ENCODE measurements around the gene ATG12. TPM values are rescaled to one million over a fixed set of nuclear protein-coding genes. Genes with fewer than 3 reads are reported as not detected.

The ATG12 gene
- total and polyA plus RNA-seq, 4 donors: 14.8 to 43.1 (median 24.1) TPM

DNA sequence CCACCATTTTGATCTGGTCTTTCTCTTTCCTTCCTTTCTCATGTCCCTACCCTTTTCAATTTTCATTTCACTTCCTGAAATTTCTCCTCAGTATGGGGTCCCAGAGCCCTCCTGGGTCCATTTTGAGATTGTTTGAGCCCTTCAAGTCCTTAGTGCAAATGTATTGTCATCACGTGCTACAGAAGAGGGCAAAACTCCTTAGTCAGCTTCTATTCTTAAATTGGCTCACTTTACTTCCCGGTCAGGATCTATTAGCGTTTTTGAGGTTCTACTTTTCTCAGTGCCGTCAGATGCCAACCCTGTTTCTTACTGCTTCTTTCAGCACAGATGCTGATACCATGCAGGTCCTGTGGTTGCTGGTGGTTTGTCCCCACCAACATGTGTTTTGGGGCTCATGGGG is 5.9 kb downstream of the ATG12 start:
- Histone ChIP-seq H3K4me1 (ENCODE audit: control insufficient read depth in 4 of 4, insufficient read depth in 4 of 4, low read length in 3 of 4) (peaks cover 2 to 33% (median 30%) of the 10 kb centered on the region in 4 donors), H3K27ac (ENCODE audit: low read depth in 1 of 2, low read length in 2 of 2) (no peak overlapping the region), H3K4me3 (ENCODE audit: low read depth in 1 of 3, low read length in 3 of 3) (no peak overlapping the region), H3K9me3 (ENCODE audit: control insufficient read depth in 4 of 4, low read length in 3 of 4) (no peaks in the 10 kb centered on the region), H3K27me3 (ENCODE audit: control insufficient read depth in 4 of 4, insufficient read depth in 4 of 4, low read length in 3 of 4) (no peaks in the 10 kb centered on the region), H3K36me3 (ENCODE audit: control insufficient read depth in 4 of 4, insufficient read depth in 3 of 4, low read depth in 1 of 4, low read length in 3 of 4) (peaks cover 0 to 35% (median 28%) of the 10 kb centered on the region in 4 donors), H3K9ac (ENCODE audit: low read depth in 1 of 2, low read length in 2 of 2) (no peak overlapping the region)
- 89% methylated on average over 4 of the region's 4 CpGs for WGBS
- no peak for DNase-seq (ENCODE audit: low spot score)
- TF ChIP-seq, protein P1, sequence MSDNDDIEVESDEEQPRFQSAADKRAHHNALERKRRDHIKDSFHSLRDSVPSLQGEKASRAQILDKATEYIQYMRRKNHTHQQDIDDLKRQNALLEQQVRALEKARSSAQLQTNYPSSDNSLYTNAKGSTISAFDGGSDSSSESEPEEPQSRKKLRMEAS (IDR thresholded peaks at IDR 0.05): no peak
- TF ChIP-seq HNF4G (IDR thresholded peaks at IDR 0.05): no peak
- no peak for TF ChIP-seq FOXA2 (IDR thresholded peaks at IDR 0.05)
- no peak for TF ChIP-seq ZBTB33 (IDR thresholded peaks at IDR 0.05)
- no peak for TF ChIP-seq NR2F2 (IDR thresholded peaks at IDR 0.05)
- no peak for TF ChIP-seq GABPA (IDR thresholded peaks at IDR 0.05 in 1 of 2, conservative IDR thresholded peaks at IDR 0.05 in 1 of 2)
- TF ChIP-seq EGR1 (IDR thresholded peaks at IDR 0.05; ENCODE audit: low read depth in 2 of 2): no peak
- TF ChIP-seq RAD21 (IDR thresholded peaks at IDR 0.05): no peak
- TF ChIP-seq, protein P2, sequence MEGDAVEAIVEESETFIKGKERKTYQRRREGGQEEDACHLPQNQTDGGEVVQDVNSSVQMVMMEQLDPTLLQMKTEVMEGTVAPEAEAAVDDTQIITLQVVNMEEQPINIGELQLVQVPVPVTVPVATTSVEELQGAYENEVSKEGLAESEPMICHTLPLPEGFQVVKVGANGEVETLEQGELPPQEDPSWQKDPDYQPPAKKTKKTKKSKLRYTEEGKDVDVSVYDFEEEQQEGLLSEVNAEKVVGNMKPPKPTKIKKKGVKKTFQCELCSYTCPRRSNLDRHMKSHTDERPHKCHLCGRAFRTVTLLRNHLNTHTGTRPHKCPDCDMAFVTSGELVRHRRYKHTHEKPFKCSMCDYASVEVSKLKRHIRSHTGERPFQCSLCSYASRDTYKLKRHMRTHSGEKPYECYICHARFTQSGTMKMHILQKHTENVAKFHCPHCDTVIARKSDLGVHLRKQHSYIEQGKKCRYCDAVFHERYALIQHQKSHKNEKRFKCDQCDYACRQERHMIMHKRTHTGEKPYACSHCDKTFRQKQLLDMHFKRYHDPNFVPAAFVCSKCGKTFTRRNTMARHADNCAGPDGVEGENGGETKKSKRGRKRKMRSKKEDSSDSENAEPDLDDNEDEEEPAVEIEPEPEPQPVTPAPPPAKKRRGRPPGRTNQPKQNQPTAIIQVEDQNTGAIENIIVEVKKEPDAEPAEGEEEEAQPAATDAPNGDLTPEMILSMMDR (IDR thresholded peaks at IDR 0.05; ENCODE audit: low read depth, low read length, missing input control): no peak
- TF ChIP-seq ATF3 (IDR thresholded peaks at IDR 0.05): no peak
- no peak for TF ChIP-seq REST (IDR thresholded peaks at IDR 0.05)

- Histone ChIP-seq H3K4me1 (ENCODE audit: control insufficient read depth in 4 of 4, insufficient read depth in 4 of 4, low read length in 3 of 4) (peaks cover 5 to 15% (median 10%) of the 10 kb centered on the region in 4 donors), H3K36me3 (ENCODE audit: control insufficient read depth in 4 of 4, insufficient read depth in 3 of 4, low read depth in 1 of 4, low read length in 3 of 4) (peaks cover 0 to 27% (median 19%) of the 10 kb centered on the region in 4 donors), H3K9me3 (ENCODE audit: control insufficient read depth in 4 of 4, low read length in 3 of 4) (no peaks in the 10 kb centered on the region), H3K4me3 (ENCODE audit: low read depth in 1 of 3, low read length in 3 of 3) (no peak overlapping the region), H3K27ac (ENCODE audit: low read depth in 1 of 2, low read length in 2 of 2) (peak overlapping the region; percentile 31 to 59), H3K27me3 (ENCODE audit: control insufficient read depth in 4 of 4, insufficient read depth in 4 of 4, low read length in 3 of 4) (no peaks in the 10 kb centered on the region), H3K9ac (ENCODE audit: low read depth in 1 of 2, low read length in 2 of 2) (no peak overlapping the region)
- 47% methylated on average over 2 of the region's 2 CpGs for WGBS
- DNase-seq (ENCODE audit: low spot score): no peak
- TF ChIP-seq JUND (IDR thresholded peaks at IDR 0.05): no peak
- no peak for TF ChIP-seq EGR1 (IDR thresholded peaks at IDR 0.05; ENCODE audit: low read depth in 2 of 2)
- no peak for TF ChIP-seq NR2F2 (IDR thresholded peaks at IDR 0.05)
- no peak for TF ChIP-seq ZBTB33 (IDR thresholded peaks at IDR 0.05)
- peak; percentile 95 to 97 for TF ChIP-seq RAD21 (IDR thresholded peaks at IDR 0.05)
- peak; percentile 76 for TF ChIP-seq FOXA2 (IDR thresholded peaks at IDR 0.05)
- TF ChIP-seq ATF3 (IDR thresholded peaks at IDR 0.05): no peak
- no peak for TF ChIP-seq TAF1 (conservative IDR thresholded peaks at IDR 0.05)
- TF ChIP-seq, protein P2 (IDR thresholded peaks at IDR 0.05; ENCODE audit: low read depth, low read length, missing input control): peak; percentile 86
- no peak for TF ChIP-seq SP1 (IDR thresholded peaks at IDR 0.05)
- TF ChIP-seq GABPA (IDR thresholded peaks at IDR 0.05 in 1 of 2, conservative IDR thresholded peaks at IDR 0.05 in 1 of 2): no peak
- TF ChIP-seq HNF4A (conservative IDR thresholded peaks at IDR 0.05): peak; percentile 33 to 52
- TF ChIP-seq YY1 (IDR thresholded peaks at IDR 0.05): peak; percentile 20
- TF ChIP-seq, protein P1 (IDR thresholded peaks at IDR 0.05): no peak
Measured at GRCh38 chr5:115831163-115831768, 10.1 kb downstream of the ATG12 start.

All from liver (tissue), 9 donors.